Caco-2 (cell line): ENCODE results near the gene IFIH1. TPM values are rescaled to one million over a fixed set of nuclear protein-coding genes. Genes with fewer than 3 reads are reported as not detected.

Source experiments
- BruUV-seq: library from RNA; stranded (reverse); fragments of 400-500 nt; replicated peaks from 2 replicates; lab custom pipeline; 2021; lab: Mats Ljungman, UMichigan
- CTCF ChIA-PET: fragments of 300-600 bp; sonication (Branson Sonifier 250); formaldehyde crosslinking; loops from one replicate; lab custom pipeline; 2022; ENCODE audit warnings: antibody characterized with exemption; lab: Charles Lee
- POLR2A ChIA-PET: fragments of 300-600 bp; sonication (Branson Sonifier 250); formaldehyde crosslinking; loops from one replicate; lab custom pipeline; 2022; ENCODE audit warnings: antibody characterized with exemption; lab: Charles Lee
- DNase-seq, 2 experiments: peaks; one replicate each; pipeline versions ENCODE4 v3.0.0 to v3.0.0-alpha.2; 2020 to 2022
- H3K27me3 ChIP-seq: replicated peaks from 2 replicates; pipeline ENCODE4 v1.6.0; 2011; ENCODE audit warnings: low read length; ENCODE audit not compliant: control insufficient read depth, insufficient read depth
- H3K36me3 ChIP-seq: 2 replicates; pipeline ENCODE4 v1.5.1; 2011; ENCODE audit warnings: low read length; ENCODE audit not compliant: control insufficient read depth, insufficient read depth
- H3K4me1 ChIP-seq: fragments of 250-450 bp; sonication (Bioruptor Pico); 2 replicates; pipeline ENCODE4 v1.5.1; 2020; ENCODE audit warnings: mild to moderate bottlenecking
- H3K4me3 ChIP-seq: 2 replicates; pipeline ENCODE4 v1.5.1; 2011; ENCODE audit warnings: low read depth, mild to moderate bottlenecking, control low read depth, low read length
- H3K9me3 ChIP-seq: fragments of 250-450 bp; sonication (Bioruptor Pico); 2 replicates; pipeline ENCODE4 v1.5.1; 2020; ENCODE audit warnings: mild to moderate bottlenecking, moderate library complexity
- H3K27ac Mint-ChIP-seq: one replicate; pipeline ENCODE4 v1.8.0; 2022; ENCODE audit warnings: mixed read lengths; ENCODE audit not compliant: unreplicated experiment
- H3K27me3 Mint-ChIP-seq: one replicate; pipeline ENCODE4 v1.8.0; 2022; ENCODE audit warnings: mixed read lengths; ENCODE audit not compliant: insufficient read depth, unreplicated experiment
- H3K36me3 Mint-ChIP-seq: one replicate; pipeline ENCODE4 v1.8.0; 2022; ENCODE audit warnings: mild to moderate bottlenecking, mixed read lengths; ENCODE audit not compliant: insufficient read depth, unreplicated experiment
- H3K4me1 Mint-ChIP-seq: one replicate; pipeline ENCODE4 v1.8.0; 2022; ENCODE audit warnings: low read depth, mixed read lengths; ENCODE audit not compliant: unreplicated experiment
- H3K4me3 Mint-ChIP-seq: one replicate; pipeline ENCODE4 v1.8.0; 2022; ENCODE audit warnings: mild to moderate bottlenecking, moderate library complexity, mixed read lengths; ENCODE audit not compliant: unreplicated experiment
- H3K9me3 Mint-ChIP-seq: one replicate; pipeline ENCODE4 v1.8.0; 2022; ENCODE audit warnings: mixed read lengths; ENCODE audit not compliant: unreplicated experiment
- CTCF ChIP-seq, 2 experiments: fragments of 200-600 bp in 1 of 2; IDR thresholded peaks; 1 replicate in 1 of 2; 2 replicates in 1 of 2; pipeline versions ENCODE4 v1.5.1 to v1.8.0; 2011 to 2022; ENCODE audit warnings: antibody characterized with exemption in 1 of 2, control low read depth in 1 of 2, inconsistent platforms in 1 of 2, low read depth in 1 of 2, low read length in 1 of 2, mild to moderate bottlenecking in 1 of 2, moderate library complexity in 1 of 2; ENCODE audit not compliant: insufficient read depth in 1 of 2, severe bottlenecking in 1 of 2, unreplicated experiment in 1 of 2
- intact Hi-C: fragments of 100-400 bp; cut with micrococcal nuclease; formaldehyde crosslinking; loops from one replicate; pipeline ENCODE4 v1.10.0; 2022; ENCODE audit not compliant: unreplicated experiment
- total RNA-seq: library from RNA; stranded (reverse); gene quantifications from 2 replicates; pipeline ENCODE4 v1.2.3, GENCODE V29; 2022

Gene IFIH1
- total RNA-seq, 1 experiment from 2014 or later: 3.4 TPM

DNA sequence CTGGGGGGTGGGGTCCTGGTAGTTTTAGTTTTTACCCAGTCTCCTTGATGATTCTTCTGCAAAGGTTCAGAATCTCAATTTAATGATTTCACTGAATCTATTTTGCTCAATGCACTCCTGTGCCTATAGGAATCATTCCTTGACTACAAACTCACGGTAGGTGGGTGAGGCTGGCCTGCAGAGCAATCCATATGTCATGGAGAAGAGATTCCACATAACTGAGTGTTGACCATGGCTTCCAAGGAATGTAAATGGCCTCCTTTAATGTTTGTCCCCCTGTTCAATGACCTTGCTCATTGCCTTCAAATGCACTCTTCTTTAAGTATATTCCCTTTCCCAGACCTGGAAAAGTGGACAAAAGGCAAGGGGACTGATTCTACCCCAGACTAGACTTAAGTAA, 87.7 kb downstream of the IFIH1 start:
- no peak overlapping the region for H3K4me3 ChIP-seq
- H3K27me3 ChIP-seq: no peaks in the 10 kb centered on the region
- BruUV-seq: no TSS peak
- DNase-seq: no peak
- H3K4me1 ChIP-seq: no peaks in the 10 kb centered on the region
- no peaks in the 10 kb centered on the region for H3K9me3 ChIP-seq
- no peaks in the 10 kb centered on the region for H3K36me3 ChIP-seq
- CTCF ChIA-PET: no interaction called here
- Mint-ChIP-seq H3K27ac (no peak overlapping the region), H3K9me3 (no peaks in the 10 kb centered on the region), H3K4me3 (no peak overlapping the region), H3K36me3 (no peaks in the 10 kb centered on the region), H3K4me1 (no peaks in the 10 kb centered on the region), H3K27me3 (peaks cover 3% of the 10 kb centered on the region)
- TF ChIP-seq CTCF (IDR thresholded peaks at IDR 0.05; ENCODE audit: insufficient read depth in 1 of 2, low read depth in 1 of 2, low read length in 1 of 2, severe bottlenecking in 1 of 2, unreplicated experiment in 1 of 2): no peak
- POLR2A ChIA-PET: no interaction called here
- intact Hi-C loops: no loop called here

- Mint-ChIP-seq H3K4me3 (no peak overlapping the region), H3K4me1 (no peaks in the 10 kb centered on the region), H3K9me3 (no peaks in the 10 kb centered on the region), H3K27me3 (peaks cover 4% of the 10 kb centered on the region), H3K27ac (no peak overlapping the region), H3K36me3 (no peaks in the 10 kb centered on the region)
- no peaks in the 10 kb centered on the region for H3K4me1 ChIP-seq
- no peak for TF ChIP-seq CTCF (IDR thresholded peaks at IDR 0.05; ENCODE audit: insufficient read depth in 1 of 2, low read depth in 1 of 2, low read length in 1 of 2, severe bottlenecking in 1 of 2, unreplicated experiment in 1 of 2)
- intact Hi-C loops: no loop called here
- POLR2A ChIA-PET: no interaction called here
- H3K4me3 ChIP-seq: no peak overlapping the region
- CTCF ChIA-PET: no interaction called here
- no peaks in the 10 kb centered on the region for H3K36me3 ChIP-seq
- no TSS peak for BruUV-seq
- no peaks in the 10 kb centered on the region for H3K9me3 ChIP-seq
- no peaks in the 10 kb centered on the region for H3K27me3 ChIP-seq
- DNase-seq: no peak
These were observed 91.6 kb downstream of the IFIH1 start for GRCh38 chr2:162226836-162227235.

DNA sequence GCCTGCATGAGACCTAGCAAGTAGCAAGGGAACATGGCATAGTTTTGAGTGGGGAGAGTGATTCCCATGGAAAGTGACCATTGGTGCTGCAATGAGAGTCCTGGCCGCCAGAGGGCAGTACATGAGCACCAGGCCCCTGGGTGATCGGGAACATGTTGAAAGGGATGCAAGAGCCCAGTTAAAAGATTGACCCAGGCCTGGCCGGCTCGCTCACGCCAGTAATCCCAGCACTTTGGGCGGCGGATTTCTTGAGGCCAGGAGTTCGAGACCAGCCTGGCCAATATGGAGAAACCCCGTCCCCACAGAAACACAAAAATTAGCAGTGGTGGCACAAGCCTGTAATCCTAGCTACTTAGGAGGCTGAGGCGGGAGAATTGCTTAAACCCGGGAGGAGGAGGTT, 97.4 kb downstream of the IFIH1 start:
- TF ChIP-seq CTCF (IDR thresholded peaks at IDR 0.05; ENCODE audit: insufficient read depth in 1 of 2, low read depth in 1 of 2, low read length in 1 of 2, severe bottlenecking in 1 of 2, unreplicated experiment in 1 of 2): peak; percentile 91 to 95
- peaks cover 15% of the 10 kb centered on the region for H3K27me3 Mint-ChIP-seq
- ChIA-PET CTCF (interaction anchor here (1.0 to 3.5 kb wide), 3 partner anchors 9 to 80 kb away, joined by 4 to 43 read pairs (median 9); no protein-coding TSS in a partner anchor), POLR2A (no interaction called here)
- H3K4me1 Mint-ChIP-seq: no peaks in the 10 kb centered on the region
- H3K4me3 ChIP-seq: no peak overlapping the region
- H3K27me3 ChIP-seq: no peaks in the 10 kb centered on the region
- no peak overlapping the region for H3K27ac Mint-ChIP-seq
- H3K36me3 Mint-ChIP-seq: no peaks in the 10 kb centered on the region
- no peak overlapping the region for H3K4me3 Mint-ChIP-seq
- no peaks in the 10 kb centered on the region for H3K9me3 Mint-ChIP-seq
- no peaks in the 10 kb centered on the region for H3K36me3 ChIP-seq
- no peaks in the 10 kb centered on the region for H3K9me3 ChIP-seq
- BruUV-seq: no TSS peak
- intact Hi-C loops: loop anchor here (1.0 kb wide), 3 partner anchors 68 to 113 kb away; no protein-coding TSS in a partner anchor
- H3K4me1 ChIP-seq: no peaks in the 10 kb centered on the region
- peak; percentile 61 to 81 for DNase-seq
